Lung (tissue), 12 donors: ENCODE results near the gene GPC5. TPM values are rescaled to one million over a fixed set of nuclear protein-coding genes. Genes with fewer than 3 reads are reported as not detected.

Experiments
- ATAC-seq: fragments of 200-7000 bp; cut with Tn5 transposase; one replicate; pipeline ENCODE4 v1.9.1; 2020; ENCODE audit warnings: moderate number of reproducible peaks; ENCODE audit not compliant: insufficient read depth, low FRiP score
- DNase-seq, 3 donors: peaks; one replicate each; pipeline ENCODE4 v3.0.0-alpha.2; 2013 to 2017
- H3K27ac ChIP-seq, 2 donors: one replicate each; pipeline ENCODE4 v1.5.1; 2013; ENCODE audit warnings: mild to moderate bottlenecking in 2 of 2, moderate library complexity in 2 of 2, control low read depth in 1 of 2, inconsistent platforms in 1 of 2, low read depth in 1 of 2, low read length in 1 of 2
- H3K27me3 ChIP-seq, 3 donors: one replicate each; pipeline ENCODE4 v1.5.1; 2013; ENCODE audit warnings: low read length in 2 of 3; ENCODE audit not compliant: control insufficient read depth in 3 of 3, insufficient read depth in 3 of 3
- H3K36me3 ChIP-seq, 4 donors: one replicate each; pipeline ENCODE4 v1.5.1; 2013; ENCODE audit warnings: low read length in 4 of 4, mild to moderate bottlenecking in 1 of 4, moderate library complexity in 1 of 4; ENCODE audit not compliant: control insufficient read depth in 4 of 4, insufficient read depth in 4 of 4
- H3K4me1 ChIP-seq, 5 donors: one replicate each; pipeline ENCODE4 v1.5.1; 2013; ENCODE audit warnings: low read length in 5 of 5, mild to moderate bottlenecking in 2 of 5, moderate library complexity in 1 of 5; ENCODE audit not compliant: control insufficient read depth in 5 of 5, insufficient read depth in 5 of 5
- H3K4me3 ChIP-seq: one replicate; pipeline ENCODE4 v1.5.1; 2013; ENCODE audit warnings: mild to moderate bottlenecking, control low read depth, moderate library complexity
- H3K9ac ChIP-seq, 2 donors: one replicate each; pipeline ENCODE4 v1.5.1; 2013; ENCODE audit warnings: low read length in 2 of 2, control low read depth in 1 of 2; ENCODE audit not compliant: insufficient read depth in 1 of 2
- H3K9me3 ChIP-seq, 4 donors: one replicate each; pipeline ENCODE4 v1.5.1; 2013; ENCODE audit warnings: low read length in 3 of 4, mild to moderate bottlenecking in 1 of 4, moderate library complexity in 1 of 4; ENCODE audit not compliant: control insufficient read depth in 4 of 4, insufficient read depth in 3 of 4
- whole genome bisulfite sequencing, 2 donors: extraction: QIAGEN DNeasy Blood & Tissue Kit; methylation state at CpG; one replicate each; pipeline ENCODE4 v1.1.7; 2013; 5-methylcytosine and 5-hydroxymethylcytosine counted together
- polyA plus RNA-seq, 2 donors: library from polyadenylated mRNA; stranded (reverse); fragments of 200-250 nt; gene quantifications; one replicate each; pipeline ENCODE4 v1.2.1, GENCODE V29; 2013
- total RNA-seq, 2 donors: library from RNA; depleted of rRNA in 1 of 2; stranded (reverse); fragments of >200 nt in 1 of 2; gene quantifications; one replicate each; pipeline ENCODE4 v1.2.1, GENCODE V29; 2014 to 2021
- TF ChIP-seq, protein P1 (sequence below): IDR thresholded peaks from 2 replicates; pipeline ENCODE4 v1.5.1; 2012; ENCODE audit warnings: mild to moderate bottlenecking; ENCODE audit errors: control extremely low read depth, extremely low read depth
- donor health status: control.
- donor health status: control.
- donor health status: Bipolar disorder and iron deficiency.
- donor health status: healthy.
- donor health status: DM: yes; HTN: yes; CAD: no.

Gene GPC5
- total and polyA plus RNA-seq, 4 donors = 0.55 to 37.3 (median 4.4) TPM

GRCh38 chr13:92574499-92574898 is 1176.1 kb downstream of the GPC5 start:
- H3K27me3 ChIP-seq = no peaks in the 10 kb centered on the region
- no peak for ATAC-seq
- peaks cover 0 to 3% (median 0%) of the 10 kb centered on the region in 4 donors for H3K9me3 ChIP-seq
- no peak overlapping the region for H3K27ac ChIP-seq
- DNase-seq = no peak
- WGBS, 2 donors = 62% methylated on average over 1 of the region's 1 CpG
- H3K36me3 ChIP-seq = no peaks in the 10 kb centered on the region
- H3K4me1 ChIP-seq = no peaks in the 10 kb centered on the region
- H3K4me3 ChIP-seq = no peak overlapping the region
- no peak overlapping the region for H3K9ac ChIP-seq
- TF ChIP-seq, protein P1, sequence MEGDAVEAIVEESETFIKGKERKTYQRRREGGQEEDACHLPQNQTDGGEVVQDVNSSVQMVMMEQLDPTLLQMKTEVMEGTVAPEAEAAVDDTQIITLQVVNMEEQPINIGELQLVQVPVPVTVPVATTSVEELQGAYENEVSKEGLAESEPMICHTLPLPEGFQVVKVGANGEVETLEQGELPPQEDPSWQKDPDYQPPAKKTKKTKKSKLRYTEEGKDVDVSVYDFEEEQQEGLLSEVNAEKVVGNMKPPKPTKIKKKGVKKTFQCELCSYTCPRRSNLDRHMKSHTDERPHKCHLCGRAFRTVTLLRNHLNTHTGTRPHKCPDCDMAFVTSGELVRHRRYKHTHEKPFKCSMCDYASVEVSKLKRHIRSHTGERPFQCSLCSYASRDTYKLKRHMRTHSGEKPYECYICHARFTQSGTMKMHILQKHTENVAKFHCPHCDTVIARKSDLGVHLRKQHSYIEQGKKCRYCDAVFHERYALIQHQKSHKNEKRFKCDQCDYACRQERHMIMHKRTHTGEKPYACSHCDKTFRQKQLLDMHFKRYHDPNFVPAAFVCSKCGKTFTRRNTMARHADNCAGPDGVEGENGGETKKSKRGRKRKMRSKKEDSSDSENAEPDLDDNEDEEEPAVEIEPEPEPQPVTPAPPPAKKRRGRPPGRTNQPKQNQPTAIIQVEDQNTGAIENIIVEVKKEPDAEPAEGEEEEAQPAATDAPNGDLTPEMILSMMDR = no peak

DNA sequence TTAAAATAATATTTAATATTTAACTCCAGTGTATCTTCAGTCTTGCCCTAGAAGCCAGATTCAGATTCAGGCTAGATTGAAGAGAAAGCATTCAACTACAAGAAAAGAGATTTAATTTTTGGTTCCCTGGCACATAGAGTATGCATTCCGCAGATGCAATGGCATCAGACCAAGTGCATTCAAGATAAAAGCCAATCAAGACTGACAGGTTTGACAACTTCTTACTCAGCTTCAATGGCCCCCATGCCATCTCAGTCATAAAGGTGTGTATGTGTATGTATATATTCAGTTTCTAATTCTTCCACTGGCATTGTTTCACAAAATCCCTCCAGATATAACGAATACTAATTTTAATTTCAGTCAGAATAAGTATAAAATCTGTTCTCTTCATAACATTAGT is 1177.4 kb downstream of the GPC5 start:
- Histone ChIP-seq H3K36me3 (no peaks in the 10 kb centered on the region), H3K27ac (no peak overlapping the region), H3K27me3 (no peaks in the 10 kb centered on the region), H3K9me3 (peaks cover 0 to 5% (median 0%) of the 10 kb centered on the region in 4 donors), H3K4me3 (no peak overlapping the region), H3K9ac (no peak overlapping the region), H3K4me1 (no peaks in the 10 kb centered on the region)
- 78% methylated on average over 2 of the region's 2 CpGs for WGBS, 2 donors
- TF ChIP-seq, protein P1 = no peak
- ATAC-seq (no peak), DNase-seq (peak in 1 of 3 donors; percentile 25)

DNA sequence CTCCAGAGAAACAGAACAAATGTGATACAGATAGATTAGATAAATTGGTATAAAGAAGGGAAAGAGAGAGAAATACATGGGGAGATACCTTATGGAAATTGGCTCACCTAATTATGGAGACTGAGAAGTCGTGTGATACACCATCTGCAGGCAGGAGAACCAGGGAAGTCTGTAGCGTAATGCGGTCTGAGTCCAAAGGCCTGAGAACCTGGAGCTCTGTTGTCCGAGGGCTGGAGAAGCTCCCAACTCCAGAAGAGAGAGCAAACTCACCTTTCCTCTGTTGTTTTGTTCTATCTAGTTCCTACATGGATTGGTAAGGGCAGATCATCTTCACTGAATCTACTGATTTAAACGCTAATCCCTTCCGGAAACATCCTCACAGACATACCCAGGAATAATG is 1179.9 kb downstream of the GPC5 start:
- no peaks in the 10 kb centered on the region for H3K4me1 ChIP-seq
- H3K9ac ChIP-seq = no peak overlapping the region
- TF ChIP-seq, protein P1 = no peak
- peaks cover 0 to 5% (median 0%) of the 10 kb centered on the region in 4 donors for H3K9me3 ChIP-seq
- no peak for ATAC-seq
- no peaks in the 10 kb centered on the region for H3K36me3 ChIP-seq
- DNase-seq = no peak
- H3K27me3 ChIP-seq = no peaks in the 10 kb centered on the region
- 92 to 96% methylated on average over 6 of the region's 6 CpGs for WGBS, 2 donors
- H3K4me3 ChIP-seq = no peak overlapping the region
- no peak overlapping the region for H3K27ac ChIP-seq

DNA sequence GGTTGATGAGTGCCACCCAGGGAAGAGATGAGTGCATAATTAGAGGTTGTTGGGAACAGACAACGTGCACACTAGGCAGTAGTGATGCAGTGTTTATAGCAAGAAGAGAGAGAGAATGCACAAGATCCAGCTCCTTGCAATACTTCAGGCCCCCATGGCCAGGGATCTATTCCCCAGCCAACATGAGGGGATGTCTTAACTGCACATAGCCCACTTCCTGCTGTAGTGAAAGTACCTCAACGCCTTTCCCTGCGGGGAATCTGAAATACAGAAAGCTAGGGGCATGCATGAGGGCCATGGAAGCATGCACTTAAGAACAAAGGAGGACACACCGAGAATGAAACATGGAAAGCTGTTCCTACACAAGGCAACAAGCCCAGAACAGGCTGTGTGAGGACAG is 1191.5 kb downstream of the GPC5 start:
- no peak overlapping the region for H3K27ac ChIP-seq
- H3K36me3 ChIP-seq = no peaks in the 10 kb centered on the region
- no peaks in the 10 kb centered on the region for H3K27me3 ChIP-seq
- peaks cover 0 to 4% (median 0%) of the 10 kb centered on the region in 4 donors for H3K9me3 ChIP-seq
- TF ChIP-seq, protein P1 = no peak
- no peak overlapping the region for H3K9ac ChIP-seq
- DNase-seq (no peak), ATAC-seq (no peak)
- no peak overlapping the region for H3K4me3 ChIP-seq
- no peaks in the 10 kb centered on the region for H3K4me1 ChIP-seq
- 74 to 77% methylated on average over 4 of the region's 4 CpGs for WGBS, 2 donors
